GM19463 (cell line): ENCODE measurements around the gene CCR7.

Experiments used
- ATAC-seq: cut with Tn5 transposase; IDR thresholded peaks from one replicate; pipeline ENCODE4 v1.9.1; 2021; ENCODE audit warnings: mild to moderate bottlenecking, moderate library complexity; ENCODE audit not compliant: unreplicated experiment

Gene CCR7

DNA sequence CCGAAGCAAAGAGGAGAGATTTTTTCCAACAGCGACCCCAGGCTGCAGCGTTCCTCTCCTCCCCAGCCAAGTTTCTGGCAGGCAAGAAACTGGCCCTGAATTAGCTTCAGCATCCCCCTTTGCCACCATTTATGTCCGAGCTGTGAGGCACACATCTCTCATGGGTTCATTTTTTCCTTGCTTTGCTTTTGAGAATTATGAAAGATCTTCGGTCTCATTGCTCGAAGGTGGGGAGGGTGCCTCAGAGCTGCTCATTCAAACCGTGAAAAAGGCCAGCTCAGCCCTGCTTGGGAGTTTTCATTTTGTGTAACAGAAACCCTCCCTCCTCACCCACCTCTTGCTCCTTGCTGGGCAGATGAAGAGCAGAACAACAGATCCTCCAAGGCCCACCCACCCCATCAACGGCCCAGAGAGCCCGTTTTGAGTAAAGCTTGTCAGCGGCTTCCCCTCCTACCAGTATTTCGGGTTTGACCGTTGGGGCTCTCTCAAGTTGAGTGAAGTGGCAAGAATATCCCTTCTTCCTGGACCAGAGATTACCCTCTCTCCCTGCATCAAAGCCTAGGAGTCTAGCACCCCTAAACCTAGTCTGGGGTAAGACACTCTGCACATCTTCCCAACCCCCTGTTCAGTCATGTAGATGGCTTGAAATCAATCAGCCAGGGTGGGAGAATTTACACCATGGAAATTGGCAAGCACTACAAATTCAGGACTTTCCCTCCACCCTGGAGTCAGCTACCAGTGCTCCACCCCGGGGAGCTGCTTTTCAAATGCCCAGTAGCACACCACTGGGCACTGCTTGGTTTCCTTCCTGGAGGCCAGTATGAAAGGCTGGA lies 1.8 kb downstream of the CCR7 start:
- no peak for ATAC-seq

DNA sequence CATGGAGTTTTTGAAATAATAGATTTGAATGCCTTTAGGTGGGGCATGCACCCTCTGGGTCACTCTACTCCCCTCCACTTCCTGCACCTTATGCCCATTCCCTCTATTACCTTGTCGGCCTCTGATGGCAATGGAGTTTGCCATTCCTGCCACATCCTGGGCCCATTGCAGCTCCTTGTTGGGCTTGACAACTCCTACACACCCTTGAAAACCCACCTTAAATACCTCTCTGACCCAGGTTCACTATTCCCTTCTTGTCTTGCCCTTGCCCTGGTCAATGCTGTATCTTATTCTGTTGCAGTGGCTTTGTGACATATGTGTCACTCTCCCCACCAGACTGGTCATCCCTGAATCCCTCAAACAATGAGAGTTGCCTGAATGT lies 2.4 kb downstream of the CCR7 start:
- no peak for ATAC-seq

DNA sequence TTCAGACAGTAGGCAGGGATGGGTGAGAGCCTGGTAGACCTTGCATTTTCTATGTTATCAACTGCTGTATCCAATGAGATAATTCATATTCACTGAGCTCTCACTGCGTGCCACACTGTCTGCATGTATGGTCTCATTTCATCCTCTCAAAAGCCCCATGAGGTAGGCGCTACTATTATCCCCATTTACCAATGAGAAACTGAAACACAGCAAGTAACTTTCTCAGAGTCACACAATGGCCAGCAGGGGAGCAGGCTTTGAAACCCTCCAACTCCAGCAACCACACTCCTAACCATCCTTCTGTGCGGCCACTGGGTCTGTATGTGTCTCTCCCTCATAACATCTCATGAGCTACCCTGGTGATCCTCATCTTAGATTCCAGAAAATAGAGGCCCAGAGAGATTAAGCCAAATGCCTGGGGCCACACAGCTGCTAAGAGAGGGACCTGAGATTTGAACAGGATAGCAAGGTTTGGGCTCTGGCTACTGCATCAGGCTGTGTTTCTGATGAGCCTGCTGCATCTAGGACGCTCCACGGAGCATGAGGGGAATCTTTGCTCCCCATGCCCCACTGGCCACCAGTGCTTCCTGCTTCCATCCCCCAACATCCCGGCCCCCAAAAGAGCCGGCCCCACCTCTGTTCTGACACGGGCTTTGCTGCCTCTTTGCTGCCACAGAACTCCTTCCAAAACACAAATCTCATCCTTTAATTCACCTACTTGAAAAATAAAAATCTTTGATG lies 3.2 kb downstream of the CCR7 start:
- ATAC-seq, result peak; percentile 29

DNA sequence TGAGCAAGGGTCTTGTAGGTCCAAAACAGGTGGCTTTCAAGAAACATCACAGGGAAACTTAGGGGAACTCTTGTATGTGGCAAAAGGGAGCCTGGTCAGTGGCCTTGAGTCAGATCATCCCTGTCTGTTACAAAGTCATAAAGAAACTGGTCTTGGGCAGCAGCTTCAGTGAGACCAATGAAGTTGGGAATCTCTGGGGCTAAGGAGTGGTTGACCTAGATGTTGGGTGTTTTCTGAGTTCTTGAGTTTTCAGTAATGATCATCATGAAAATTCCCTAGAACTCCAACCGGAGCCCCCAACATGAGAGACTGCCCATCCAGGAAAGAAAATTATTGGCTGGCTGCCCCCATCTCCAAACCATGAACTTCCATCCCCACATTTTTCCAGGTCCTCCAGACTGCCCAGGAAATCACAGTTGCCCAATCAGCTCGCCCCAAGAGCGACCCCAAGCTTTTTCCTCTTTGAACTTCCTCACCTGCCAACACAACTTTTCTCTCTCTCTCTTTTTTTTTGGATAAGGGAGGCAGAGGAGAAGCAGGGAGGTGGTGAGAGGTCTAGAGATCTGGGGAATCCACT lies 3.9 kb downstream of the CCR7 start:
- peak; percentile 23 for ATAC-seq

DNA sequence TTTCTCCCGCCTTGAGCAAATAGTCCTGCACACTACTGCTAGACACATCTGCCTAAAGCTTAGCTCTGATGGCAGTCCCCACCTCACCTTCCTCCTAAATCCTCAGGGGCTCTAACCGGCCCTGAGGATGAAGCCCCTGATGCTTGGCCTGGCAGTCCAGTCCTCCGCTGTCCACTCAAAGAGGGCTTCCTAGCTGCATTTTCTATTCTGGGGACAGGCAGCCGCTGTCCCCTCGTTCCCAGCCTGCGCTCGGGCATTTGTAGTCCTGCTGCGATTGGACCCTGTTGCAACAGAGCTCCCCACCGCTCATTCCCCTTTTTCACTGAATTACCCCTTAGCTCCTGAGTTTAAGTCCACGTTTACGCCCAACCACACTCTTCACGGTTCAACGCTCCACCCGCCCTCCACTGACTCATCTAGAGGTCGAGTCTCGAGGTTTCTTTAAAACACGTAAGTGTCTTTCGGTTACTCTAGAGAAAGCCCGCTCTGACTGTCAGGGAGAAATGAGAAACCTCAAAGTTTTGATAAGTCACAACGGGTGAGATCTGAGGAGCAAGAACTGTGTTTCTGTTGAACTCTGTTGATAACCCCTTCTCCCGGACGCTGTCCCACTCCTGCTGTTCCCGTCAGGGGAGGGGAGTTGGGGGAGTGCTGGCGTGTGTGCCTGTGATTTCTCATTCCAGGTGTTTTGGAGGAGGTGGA lies 4.5 kb downstream of the CCR7 start:
- peak; percentile 40 for ATAC-seq

DNA sequence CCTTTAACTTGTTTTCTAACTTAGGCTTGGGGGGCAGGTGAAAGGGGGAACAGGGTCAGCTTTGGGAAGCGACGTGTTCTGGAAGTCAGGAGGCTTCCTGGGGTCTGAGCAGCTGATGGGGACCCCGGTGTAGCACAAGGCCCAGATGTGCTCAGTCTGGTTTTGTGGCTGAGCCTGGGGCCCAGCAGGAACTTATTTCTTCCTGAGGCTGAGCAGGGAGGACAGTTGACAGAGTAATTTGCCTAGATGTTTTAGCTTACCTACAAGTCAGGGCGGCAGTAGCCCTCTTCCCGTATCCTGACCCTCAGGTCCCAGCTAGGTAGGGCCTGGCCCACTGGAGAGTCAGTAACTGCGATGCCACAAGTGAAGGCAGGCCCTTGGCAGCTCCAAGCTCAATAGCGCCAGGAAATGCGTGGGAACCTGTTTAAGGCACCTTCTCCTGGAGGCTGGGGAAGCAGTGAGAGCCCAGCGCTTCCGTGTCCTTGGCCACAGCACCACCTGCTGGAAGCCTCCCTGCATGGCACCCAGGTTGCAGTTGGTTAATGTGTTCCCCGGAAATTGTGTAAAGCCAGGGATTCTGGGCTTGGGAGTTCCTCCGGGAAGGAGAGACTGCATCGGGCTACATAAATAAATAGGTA lies 5.2 kb downstream of the CCR7 start:
- no peak for ATAC-seq

DNA sequence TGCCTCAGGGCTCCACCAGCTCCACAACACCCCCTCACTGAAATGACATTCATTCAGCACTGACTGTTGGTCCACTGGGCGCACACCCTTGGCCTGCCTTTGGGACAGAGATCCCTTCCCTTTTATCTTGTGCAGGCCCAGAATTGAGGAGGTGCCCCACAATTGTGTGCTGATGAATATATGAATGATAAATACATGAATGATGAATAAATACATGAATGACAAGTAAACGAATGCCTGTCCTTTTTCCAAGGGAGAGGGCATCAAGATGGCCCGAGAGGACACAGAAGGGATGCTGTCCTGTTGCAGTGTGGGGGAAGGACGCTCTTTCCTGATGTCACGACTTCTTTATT lies 5.7 kb downstream of the CCR7 start:
- no peak for ATAC-seq

DNA sequence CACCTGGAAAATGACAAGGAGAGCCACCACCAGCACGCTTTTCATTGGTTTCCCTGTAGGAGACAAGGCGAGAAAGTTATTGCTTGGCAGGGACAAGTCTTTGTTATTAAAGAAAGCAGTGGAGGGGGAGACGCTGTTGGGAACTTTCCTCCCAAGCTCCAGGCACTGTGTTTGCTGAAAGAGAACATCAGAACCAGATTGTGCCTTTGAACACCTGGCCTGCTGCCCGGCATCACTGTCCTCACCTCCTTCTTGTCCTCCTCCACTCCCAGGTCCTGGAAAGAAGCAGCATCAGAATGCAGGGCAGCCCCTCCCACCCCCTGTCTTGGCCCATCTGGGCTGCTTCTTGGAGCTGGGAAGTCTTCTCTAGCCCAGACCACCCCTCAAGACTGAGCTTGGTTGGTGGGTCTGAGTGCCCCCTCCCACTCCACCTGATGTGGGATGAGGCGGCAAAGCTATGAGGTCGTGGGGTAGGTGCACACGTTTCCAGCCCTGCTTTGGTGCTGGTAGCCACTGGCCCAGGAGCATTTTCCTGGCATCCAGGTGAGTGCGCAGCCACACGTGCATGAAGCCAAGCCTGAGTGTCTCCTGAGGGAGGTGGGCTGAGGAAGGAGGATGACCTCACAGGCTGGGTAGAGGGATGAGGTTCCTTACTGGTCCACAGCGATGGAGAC lies 6.2 kb downstream of the CCR7 start:
- no peak for ATAC-seq

DNA sequence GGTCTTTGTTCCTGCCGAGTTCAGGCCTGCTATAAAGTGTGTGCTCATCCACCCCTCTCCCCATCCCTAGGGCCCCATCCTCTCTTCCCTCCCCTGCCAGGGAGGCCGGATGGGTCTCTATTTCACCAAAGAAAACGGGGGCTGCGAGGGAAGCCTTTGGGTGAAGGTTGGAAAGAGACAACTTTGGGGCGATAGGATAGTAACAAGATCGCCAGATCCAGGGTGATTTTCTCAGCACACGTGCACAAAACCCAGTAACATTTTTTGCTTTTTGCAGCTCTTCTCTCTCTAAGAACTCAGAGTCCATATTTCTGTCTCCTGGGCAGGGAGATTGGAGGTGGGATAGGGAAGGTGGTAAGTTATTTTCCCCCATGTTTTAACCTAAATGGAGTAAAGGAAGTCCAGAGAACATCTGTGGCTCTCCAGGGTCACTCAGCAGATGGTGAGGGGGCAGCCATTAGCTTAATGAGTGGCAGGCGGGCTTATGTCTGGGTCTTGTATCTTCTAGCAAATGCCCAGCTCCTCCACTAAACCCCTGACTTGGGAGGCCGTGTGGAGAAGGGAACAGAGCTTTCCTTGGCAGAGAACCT lies 6.9 kb downstream of the CCR7 start:
- ATAC-seq, result no peak

DNA sequence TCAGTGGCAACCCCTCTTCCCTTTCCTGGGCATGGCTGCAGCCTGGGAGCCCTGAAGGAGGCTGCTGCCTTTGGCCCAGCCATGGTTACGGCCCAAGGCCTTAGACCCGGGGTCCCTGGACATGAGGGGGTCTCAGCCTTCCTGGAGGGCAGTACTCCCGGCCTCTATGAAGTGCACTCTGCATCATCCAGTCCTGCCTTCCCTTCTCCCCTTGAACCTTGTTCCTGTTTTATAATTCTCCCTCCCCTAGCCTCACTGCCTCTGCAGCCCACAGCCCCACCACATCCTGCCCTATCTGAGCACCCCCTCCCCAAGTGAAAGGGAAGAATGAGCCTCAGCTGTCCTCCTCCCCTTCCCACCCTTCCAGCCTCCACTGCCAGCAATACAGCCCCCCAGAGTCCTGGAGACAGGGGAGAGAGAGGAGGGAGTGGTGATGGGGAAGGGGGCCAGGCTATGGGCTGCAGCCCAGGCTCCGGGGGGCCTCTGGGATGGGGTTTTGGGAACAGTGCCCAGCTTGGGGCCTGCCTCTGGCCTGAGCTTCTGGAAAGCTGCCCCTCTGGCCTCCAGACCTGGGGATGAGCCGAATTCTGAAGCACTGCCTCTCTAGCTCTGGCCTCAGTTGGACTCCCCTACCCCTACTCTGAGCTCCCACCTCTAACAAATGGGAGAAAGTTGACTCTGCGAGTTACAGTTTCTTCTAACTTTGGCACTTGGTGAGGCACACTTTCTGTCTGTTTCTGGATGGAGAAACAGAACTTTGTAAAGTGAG lies 7.6 kb downstream of the CCR7 start:
- ATAC-seq, result no peak

DNA sequence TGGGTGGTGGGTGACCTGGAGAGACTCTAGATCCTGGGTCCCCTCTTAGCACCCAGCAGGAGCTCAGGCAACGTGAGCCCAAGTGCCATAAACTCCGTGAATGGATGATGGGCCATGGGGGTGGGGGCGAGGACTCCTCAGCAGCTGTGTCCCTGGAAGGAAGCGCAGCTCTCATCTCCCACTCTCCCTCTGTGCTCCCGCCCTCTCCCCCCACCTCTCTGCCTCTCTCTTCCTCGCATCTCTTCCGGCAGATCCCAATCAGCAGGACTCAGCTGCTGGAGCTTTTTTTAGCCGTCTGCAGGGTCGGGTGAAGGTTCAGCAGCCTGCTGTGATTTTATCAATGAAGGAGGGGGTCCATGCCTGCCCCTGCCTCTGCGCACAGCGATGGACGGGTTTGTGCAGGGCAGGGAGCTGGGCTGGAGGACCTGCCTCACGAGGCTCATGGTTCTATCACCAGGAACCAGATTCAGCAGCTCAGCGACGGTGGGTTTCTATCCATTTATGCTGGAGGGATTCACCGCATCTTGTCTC lies 8.3 kb downstream of the CCR7 start:
- no peak for ATAC-seq

DNA sequence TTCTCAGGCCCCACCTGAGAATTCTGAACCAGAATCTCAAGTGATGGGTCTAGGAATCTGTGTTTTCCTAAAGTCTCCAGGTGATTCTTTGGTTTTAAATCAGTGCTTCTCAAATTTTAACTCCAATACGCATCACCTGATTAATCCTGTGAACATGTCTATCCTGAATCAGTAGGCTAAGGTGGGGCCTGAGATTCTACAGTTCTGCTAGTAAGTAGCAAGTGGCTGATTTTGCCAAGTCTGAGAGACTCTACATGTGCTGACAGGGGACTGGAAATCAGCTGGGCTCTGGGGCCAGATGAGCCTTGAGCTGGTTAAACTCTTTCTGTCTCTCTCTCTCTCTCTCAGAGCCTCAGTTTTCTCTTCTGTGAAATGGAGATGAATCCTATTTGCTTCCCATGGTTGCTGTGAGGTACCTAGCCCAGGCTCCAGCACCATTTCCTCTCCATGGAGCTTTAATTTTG lies 9.0 kb downstream of the CCR7 start:
- ATAC-seq, result no peak

DNA sequence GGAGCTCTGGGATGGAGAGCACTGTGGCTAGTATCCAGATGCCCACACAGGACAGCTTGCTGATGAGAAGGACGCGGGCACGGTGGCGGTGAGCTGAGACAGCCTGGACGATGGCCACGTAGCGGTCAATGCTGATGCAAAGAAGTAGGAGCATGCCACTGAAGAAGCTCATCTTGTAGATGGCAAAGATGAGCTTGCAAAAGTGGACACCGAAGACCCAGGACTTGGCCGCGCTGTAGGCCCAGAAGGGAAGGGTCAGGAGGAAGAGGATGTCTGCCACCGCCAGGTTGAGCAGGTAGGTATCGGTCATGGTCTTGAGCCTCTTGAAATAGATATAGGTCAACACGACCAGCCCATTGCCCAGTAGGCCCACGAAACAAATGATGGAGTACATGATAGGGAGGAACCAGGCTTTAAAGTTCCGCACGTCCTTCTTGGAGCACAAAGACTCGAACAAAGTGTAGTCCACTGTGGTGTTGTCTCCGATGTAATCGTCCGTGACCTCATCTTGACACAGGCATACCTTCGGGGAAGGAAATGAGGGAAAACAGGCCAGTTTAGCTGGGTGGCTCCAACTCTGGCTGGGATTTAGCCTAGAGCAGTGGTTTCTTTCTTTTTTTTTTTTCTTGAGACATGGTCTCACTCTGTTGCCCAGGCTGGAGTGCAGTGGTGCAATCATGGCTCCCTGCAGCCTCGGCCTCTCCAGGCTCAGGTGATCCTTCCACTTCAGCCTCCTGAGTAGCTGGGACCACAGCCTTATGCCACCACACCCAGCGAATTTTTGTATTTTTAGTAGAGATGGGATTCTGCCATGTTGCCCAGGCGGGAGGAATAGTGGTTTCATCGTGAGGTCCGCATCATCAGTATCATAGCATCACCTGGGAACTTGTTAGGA lies 9.7 kb downstream of the CCR7 start:
- no peak for ATAC-seq

DNA sequence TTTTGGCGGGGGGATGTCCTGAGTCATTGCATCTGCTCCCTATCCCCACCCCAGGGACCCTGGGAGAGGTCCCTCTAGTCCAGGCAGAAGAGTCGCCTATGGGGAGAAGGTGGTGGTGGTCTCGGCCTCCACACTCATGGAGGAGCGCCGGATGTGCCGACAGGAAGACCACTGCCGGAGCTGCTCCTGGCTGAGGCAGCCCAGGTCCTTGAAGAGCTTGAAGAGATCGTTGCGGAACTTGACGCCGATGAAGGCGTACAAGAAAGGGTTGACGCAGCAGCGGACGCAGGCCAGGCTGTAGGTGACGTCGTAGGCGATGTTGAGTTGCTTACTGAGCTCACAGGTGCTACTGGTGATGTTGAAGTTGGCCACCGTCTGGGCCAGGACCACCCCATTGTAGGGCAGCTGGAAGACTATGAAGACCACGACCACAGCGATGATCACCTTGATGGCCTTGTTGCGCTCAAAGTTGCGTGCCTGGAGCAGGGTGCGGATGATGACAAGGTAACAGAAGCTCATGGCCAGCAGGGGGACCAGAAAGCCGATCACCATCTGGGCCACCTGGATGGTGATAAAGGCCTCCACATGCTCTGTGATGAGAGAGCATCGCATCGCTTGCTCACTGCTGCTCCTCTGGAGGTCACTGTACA lies 10.5 kb downstream of the CCR7 start:
- no peak for ATAC-seq

DNA sequence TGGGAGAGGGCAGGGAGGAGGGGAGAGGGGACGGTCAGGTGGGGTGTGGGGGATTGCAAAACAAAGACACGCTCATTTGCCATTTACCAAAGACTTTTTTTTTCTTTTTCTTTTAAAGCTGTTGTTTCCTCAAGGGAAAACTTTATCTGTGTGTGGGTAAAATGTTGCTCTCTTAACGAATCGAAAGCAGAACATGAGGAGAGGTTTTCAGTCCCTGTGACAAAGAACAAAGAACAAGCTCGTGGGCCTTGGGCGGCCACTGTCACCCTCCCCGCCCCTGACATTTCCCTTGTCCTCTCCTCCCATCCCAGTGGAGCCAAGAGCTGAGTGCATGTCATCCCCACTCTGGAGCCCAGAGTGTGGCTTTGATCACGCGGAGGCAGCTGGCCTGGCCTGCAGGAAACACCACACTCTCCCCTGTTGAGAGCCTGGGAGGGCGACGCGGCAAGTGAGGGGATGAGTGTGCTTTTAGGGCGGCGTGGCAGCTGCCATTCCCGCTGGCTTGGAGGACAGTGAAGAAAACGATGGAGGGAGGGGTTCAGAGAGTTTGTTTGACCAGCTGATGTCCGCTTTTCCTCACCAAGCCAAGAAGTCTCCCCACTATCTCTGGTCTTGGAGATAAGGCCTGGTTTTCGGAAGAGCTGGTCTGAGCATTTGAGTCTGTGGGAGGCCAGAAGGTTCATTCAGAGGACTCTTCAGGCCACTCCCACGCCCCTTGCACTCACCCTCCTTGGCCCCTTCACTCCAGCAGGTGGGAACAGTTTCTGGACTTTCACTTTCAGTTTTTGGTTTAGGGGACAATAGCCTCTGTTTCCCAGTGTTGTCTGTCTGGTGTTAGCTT lies 11.4 kb downstream of the CCR7 start:
- no peak for ATAC-seq

DNA sequence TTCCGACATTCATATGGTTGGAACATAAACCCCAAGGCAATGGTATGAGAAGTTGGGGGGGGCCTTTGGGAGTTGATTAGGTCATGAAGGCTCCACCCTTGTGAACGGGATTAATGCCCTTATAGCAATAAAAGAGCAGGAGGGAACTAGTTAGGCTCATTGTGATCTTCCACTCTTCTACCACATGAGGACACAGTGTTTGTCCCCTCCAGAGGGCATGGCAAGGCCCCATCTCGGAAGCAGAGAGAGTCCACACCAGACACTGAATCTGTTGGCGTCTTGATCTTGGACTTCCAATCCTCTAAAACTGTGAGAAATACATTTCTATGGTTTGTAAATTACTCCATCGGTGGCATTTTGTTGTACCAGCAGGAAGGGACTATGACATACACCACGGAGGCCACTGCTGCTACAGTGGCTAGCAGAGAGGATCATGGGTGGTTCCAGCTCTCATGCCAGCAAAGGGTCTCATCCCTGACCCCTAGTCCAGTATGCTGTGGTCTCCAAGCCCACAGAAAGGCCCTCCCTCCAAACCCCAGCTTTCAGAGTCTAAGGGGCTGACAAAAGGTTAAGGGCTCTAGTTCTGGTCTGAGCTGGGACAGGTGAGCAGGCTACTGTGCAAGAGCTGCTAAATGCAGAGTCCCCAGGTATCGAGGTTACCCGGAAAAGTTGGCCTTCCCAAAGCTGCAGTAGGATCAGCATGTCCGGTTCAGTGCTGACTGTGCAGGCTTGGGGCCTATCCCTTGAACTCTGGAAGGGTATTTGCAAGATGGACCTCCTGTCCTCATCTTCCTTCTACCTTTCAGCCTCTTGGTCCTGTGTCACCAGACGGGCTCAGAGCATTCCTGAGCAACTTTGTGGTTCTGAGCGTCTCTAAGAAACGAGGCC lies 12.2 kb downstream of the CCR7 start:
- ATAC-seq, result no peak
